Smooth muscle cell (in vitro differentiated cells): Measurements from ENCODE around the gene POLE3. TPM values are rescaled to one million over a fixed set of nuclear protein-coding genes. Genes with fewer than 3 reads are reported as not detected.

Experiments
- DNase-seq: peaks from one replicate; lab custom pipeline; 2025; ENCODE audit not compliant: unreplicated experiment; lab: John Stamatoyannopoulos, UW
- H2AFZ ChIP-seq: fragments of 200-600 bp; sonication (generic); 2 replicates; pipeline ENCODE4 v1.6.0; 2016; ENCODE audit warnings: antibody characterized with exemption, low read depth, mild to moderate bottlenecking
- H3F3A ChIP-seq: fragments of 200-600 bp; sonication (generic); 2 replicates; pipeline ENCODE4 v1.6.0; 2017; ENCODE audit warnings: antibody characterized with exemption, low read depth
- H3K27ac ChIP-seq: fragments of 200-600 bp; sonication (generic); 2 replicates; pipeline ENCODE4 v1.5.1; 2016; ENCODE audit warnings: low read depth, mild to moderate bottlenecking
- H3K27me3 ChIP-seq: fragments of 200-600 bp; sonication (generic); 2 replicates; pipeline ENCODE4 v1.6.1; 2016; ENCODE audit warnings: low read depth, mild to moderate bottlenecking
- H3K36me3 ChIP-seq: fragments of 200-600 bp; sonication (generic); 2 replicates; pipeline ENCODE4 v1.5.1; 2016; ENCODE audit warnings: low read depth
- H3K4me1 ChIP-seq: fragments of 200-600 bp; sonication (generic); 2 replicates; pipeline ENCODE4 v1.5.1; 2016; ENCODE audit warnings: low read depth
- H3K4me2 ChIP-seq: fragments of 200-600 bp; sonication (generic); 2 replicates; pipeline ENCODE4 v1.6.0; 2016; ENCODE audit warnings: mild to moderate bottlenecking
- H3K4me3 ChIP-seq: fragments of 200-600 bp; sonication (generic); 2 replicates; pipeline ENCODE4 v1.5.1; 2016; ENCODE audit warnings: mild to moderate bottlenecking
- H3K79me2 ChIP-seq: fragments of 200-600 bp; sonication (generic); 2 replicates; pipeline ENCODE4 v1.6.0; 2016; ENCODE audit warnings: low read depth, mild to moderate bottlenecking
- H3K9ac ChIP-seq: fragments of 200-600 bp; sonication (generic); 2 replicates; pipeline ENCODE4 v1.6.0; 2016; ENCODE audit warnings: low read depth
- H3K9me3 ChIP-seq: fragments of 200-600 bp; sonication (generic); replicated peaks from 2 replicates; pipeline ENCODE4 v1.5.1; 2016; ENCODE audit warnings: low read depth
- H4K20me1 ChIP-seq: fragments of 200-600 bp; sonication (generic); 2 replicates; pipeline ENCODE4 v1.6.0; 2016; ENCODE audit warnings: low read depth
- CTCF ChIP-seq: fragments of 200-600 bp; sonication (generic); IDR thresholded peaks from 2 replicates; pipeline ENCODE4 v1.5.1; 2017; ENCODE audit warnings: borderline replicate concordance, mild to moderate bottlenecking, antibody characterized with exemption; ENCODE audit not compliant: insufficient read depth, poor library complexity, severe bottlenecking
- WGBS: methylation state at CpG from one replicate; pipeline ENCODE4 v1.1.7; 2016; ENCODE audit warnings: low lambda C conversion rate; 5-methylcytosine and 5-hydroxymethylcytosine counted together
- polyA plus RNA-seq: library from polyadenylated mRNA; unstranded; fragments of >200 nt; fragmentation: Nextera tagmentation; extraction: Ambion mirVana; gene quantifications from 2 replicates; pipeline ENCODE4 v1.2.1, GENCODE V29; 2016
- total RNA-seq: library from RNA; depleted of rRNA; stranded (reverse); fragments of >200 nt; gene quantifications from 2 replicates; pipeline ENCODE4 v1.2.3, GENCODE V29; 2014

Gene POLE3
- total and polyA plus RNA-seq, 2 experiments from 2014 or later = 35.3 to 40.8 TPM

- DNase-seq = no peak
- Histone ChIP-seq H3K36me3 (no peaks in the 10 kb centered on the region), H2AFZ (no peak overlapping the region), H3K9me3 (no peaks in the 10 kb centered on the region), H3K4me1 (no peaks in the 10 kb centered on the region), H3K4me2 (peak overlapping the region; percentile 26), H4K20me1 (no peaks in the 10 kb centered on the region), H3K4me3 (peak overlapping the region; percentile 85), H3K79me2 (no peaks in the 10 kb centered on the region), H3K27ac (no peak overlapping the region), H3K27me3 (no peaks in the 10 kb centered on the region), H3K9ac (no peak overlapping the region), H3F3A (no peaks in the 10 kb centered on the region)
- no peak for TF ChIP-seq CTCF
- 92% methylated on average over 6 of the region's 6 CpGs for WGBS
These were observed 35.1 kb downstream of the POLE3 start for GRCh38 chr9:113375057-113376023.

- no peaks in the 10 kb centered on the region for H3K27me3 ChIP-seq
- H3K9ac ChIP-seq = no peak overlapping the region
- no peaks in the 10 kb centered on the region for H4K20me1 ChIP-seq
- H3K4me2 ChIP-seq = no peak overlapping the region
- H3K79me2 ChIP-seq = no peaks in the 10 kb centered on the region
- no peak for DNase-seq
- no peaks in the 10 kb centered on the region for H3K4me1 ChIP-seq
- H3K4me3 ChIP-seq = no peak overlapping the region
- H2AFZ ChIP-seq = no peak overlapping the region
- 97% methylated on average over 24 of the region's 24 CpGs for WGBS
- H3F3A ChIP-seq = no peaks in the 10 kb centered on the region
- H3K36me3 ChIP-seq = no peaks in the 10 kb centered on the region
- H3K9me3 ChIP-seq = no peaks in the 10 kb centered on the region
- no peak for TF ChIP-seq CTCF
- no peak overlapping the region for H3K27ac ChIP-seq
These were observed 36.6 kb downstream of the POLE3 start for GRCh38 chr9:113373676-113374392.

GRCh38 chr9:113373256-113373655 lies 37.2 kb downstream of the POLE3 start:
- WGBS = 93% methylated on average over 3 of the region's 3 CpGs
- H3K4me3 ChIP-seq = no peak overlapping the region
- DNase-seq = no peak
- H2AFZ ChIP-seq = no peak overlapping the region
- no peak overlapping the region for H3K27ac ChIP-seq
- H3K27me3 ChIP-seq = no peaks in the 10 kb centered on the region
- H3K36me3 ChIP-seq = no peaks in the 10 kb centered on the region
- H3K9me3 ChIP-seq = no peaks in the 10 kb centered on the region
- H3K9ac ChIP-seq = no peak overlapping the region
- no peaks in the 10 kb centered on the region for H3K4me1 ChIP-seq
- H3K79me2 ChIP-seq = no peaks in the 10 kb centered on the region
- TF ChIP-seq CTCF = no peak
- H3K4me2 ChIP-seq = no peak overlapping the region
- no peaks in the 10 kb centered on the region for H3F3A ChIP-seq
- no peaks in the 10 kb centered on the region for H4K20me1 ChIP-seq
